ENCODE data around the gene DGKI.

Gene DGKI

GRCh38 chr7:137846827-137847567, at the start of gene DGKI:
DGKI (minus strand) TSS chr7:137846974.
- DNase-seq (ENCODE audit: low spot score): peak; percentile 78

DNA sequence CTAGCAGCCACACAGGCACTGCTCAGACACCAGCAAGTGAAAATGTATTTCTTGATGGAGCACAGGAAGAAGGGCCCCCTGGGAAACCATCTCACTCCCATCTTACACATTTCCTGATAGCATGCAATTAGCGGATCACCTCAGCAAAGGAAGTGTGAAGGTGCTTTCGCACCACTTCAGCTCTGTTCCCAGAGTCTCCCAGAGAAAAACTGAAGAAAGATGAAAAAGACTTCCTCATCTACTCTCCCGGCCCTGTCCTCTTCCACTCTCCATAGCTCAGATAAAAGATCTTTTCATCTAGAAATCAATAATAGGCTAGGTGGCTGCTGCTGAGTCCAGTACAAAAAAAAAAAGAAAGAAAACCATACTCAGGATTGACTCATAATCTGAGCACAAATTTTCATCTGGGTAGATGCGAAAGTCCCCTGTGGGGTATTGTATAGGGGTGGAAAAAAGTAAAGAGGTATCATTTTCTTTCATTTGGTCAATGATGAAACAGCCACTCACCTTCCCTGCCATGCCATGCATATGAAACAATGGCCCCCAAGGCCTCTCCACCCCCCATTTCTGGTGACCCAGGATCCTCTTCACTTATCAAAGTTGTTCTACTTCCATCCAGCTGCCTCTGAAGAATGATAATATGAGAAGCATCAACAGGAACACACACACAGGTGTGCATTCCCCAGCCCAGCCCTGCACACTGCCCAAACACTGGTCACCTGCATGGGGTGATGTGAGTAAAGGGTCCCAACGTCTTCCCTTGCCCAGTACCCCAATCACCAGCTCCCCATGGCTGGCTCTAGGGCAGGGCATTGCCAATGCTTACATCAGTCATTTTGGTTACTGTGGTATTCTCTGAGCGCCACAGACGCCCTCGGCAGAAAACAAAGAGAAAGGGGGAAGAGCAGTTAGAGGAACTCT, 48.8 kb upstream of the DGKI start:
- DNase-seq (ENCODE audit: low spot score): no peak

- no peak for DNase-seq (ENCODE audit: low spot score)
These were observed 46.5 kb upstream of the DGKI start for GRCh38 chr7:137893143-137893742.

- DNase-seq (ENCODE audit: low spot score): no peak
These were observed 44.4 kb upstream of the DGKI start for GRCh38 chr7:137891016-137891655.

DNA sequence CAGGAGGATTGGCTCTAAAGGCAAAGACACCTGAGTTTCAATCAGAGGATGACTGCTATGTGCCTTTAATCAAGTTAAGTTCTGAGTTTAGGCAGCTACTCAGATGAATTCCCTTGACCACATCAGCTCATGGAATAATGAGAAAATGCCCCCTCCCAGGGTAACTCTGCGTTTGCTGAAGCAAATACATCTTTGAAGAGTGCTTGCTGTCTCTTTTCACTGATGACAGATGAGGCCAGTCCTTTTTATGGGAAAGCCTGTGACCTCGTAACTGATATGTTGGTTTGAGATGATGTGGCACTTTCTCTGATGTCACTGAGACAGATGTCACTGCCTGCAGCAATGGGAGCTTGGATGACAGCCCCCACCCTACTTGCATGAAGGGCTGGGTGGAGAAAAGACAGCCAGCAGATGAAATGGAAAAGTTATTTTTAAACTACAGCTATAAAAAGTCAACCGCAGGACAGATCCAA, 43.7 kb upstream of the DGKI start:
- DNase-seq (ENCODE audit: low spot score): no peak

GRCh38 chr7:137888241-137888640, 41.5 kb upstream of the DGKI start:
- DNase-seq (ENCODE audit: low spot score): no peak

GRCh38 chr7:137886746-137887145, 40.0 kb upstream of the DGKI start:
- no peak for DNase-seq (ENCODE audit: low spot score)

- DNase-seq (ENCODE audit: low spot score): no peak
These were observed 39.5 kb upstream of the DGKI start for GRCh38 chr7:137886281-137886680.

DNA sequence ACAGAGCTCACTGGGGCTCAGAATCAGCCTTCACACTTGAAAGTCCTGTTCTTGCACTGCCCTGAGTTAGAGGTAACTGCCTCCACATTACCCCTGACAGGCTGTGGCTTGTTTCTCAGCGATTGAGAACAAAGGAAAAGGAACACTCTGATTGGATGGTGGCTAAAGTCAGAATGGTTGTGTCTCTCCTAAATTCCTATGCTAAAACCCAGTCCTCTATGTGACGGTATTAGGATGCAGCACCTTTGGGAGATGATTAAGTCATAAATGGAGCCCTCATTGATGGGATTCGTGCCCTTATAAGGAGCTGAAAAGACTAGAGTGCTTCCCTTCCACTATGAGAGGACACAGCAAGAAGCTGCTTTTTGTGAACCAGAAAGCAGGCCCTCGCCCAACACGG, 38.9 kb upstream of the DGKI start:
- DNase-seq (ENCODE audit: low spot score): no peak

GRCh38 chr7:137882806-137883205, 36.0 kb upstream of the DGKI start:
- no peak for DNase-seq (ENCODE audit: low spot score)

DNA sequence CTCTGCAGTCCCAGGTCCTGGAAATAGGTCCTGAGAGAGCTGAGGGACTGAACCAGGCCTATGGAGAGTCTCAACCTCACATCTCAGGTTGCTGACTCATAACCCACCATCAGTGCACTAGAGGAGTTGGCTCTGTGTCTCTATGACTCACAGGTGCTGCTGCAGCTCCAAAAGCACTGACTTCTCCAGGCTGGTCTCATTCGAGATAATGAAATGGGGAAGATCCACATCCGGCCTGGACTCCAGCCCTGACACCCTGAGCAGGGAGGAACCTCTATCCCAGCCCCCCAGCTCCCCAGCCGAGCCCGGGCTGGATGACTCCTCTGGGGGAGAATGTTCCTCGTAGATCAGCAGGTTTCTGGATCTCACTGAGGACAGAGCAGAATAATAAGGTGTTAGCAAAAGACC, 35.5 kb upstream of the DGKI start:
- DNase-seq (ENCODE audit: low spot score): no peak

DNA sequence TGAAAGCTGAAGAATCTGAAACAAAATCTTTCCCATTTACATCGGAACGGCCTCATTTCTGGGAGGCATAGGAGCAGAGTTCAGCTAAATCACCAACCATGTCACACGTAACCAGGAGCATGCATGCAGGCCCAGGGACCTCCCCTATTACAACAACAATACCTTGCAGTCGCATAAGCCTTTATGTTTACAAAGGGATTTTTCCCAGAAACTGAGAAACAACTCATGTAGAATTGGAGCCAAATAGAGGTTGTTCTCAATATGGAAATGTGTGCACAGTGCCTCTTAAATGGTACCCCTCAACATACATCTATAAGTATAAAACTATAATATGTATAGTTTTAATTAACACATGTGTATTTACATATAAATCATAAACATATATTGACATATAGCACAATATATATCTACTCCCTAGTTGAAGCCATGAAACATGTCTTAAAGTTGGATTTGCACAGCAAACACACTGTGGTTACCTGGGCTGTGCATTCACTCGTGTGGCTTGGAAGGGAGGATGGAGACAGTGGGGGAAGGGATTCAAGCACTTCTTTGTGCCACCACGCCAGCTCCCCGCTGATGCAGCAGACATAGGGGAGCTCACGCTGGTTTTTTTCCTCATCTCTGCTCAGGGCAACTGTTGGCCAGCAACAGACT, 35.0 kb upstream of the DGKI start:
- no peak for DNase-seq (ENCODE audit: low spot score)

- no peak for DNase-seq (ENCODE audit: low spot score)
These were observed 33.7 kb upstream of the DGKI start for GRCh38 chr7:137880432-137880831.

DNA sequence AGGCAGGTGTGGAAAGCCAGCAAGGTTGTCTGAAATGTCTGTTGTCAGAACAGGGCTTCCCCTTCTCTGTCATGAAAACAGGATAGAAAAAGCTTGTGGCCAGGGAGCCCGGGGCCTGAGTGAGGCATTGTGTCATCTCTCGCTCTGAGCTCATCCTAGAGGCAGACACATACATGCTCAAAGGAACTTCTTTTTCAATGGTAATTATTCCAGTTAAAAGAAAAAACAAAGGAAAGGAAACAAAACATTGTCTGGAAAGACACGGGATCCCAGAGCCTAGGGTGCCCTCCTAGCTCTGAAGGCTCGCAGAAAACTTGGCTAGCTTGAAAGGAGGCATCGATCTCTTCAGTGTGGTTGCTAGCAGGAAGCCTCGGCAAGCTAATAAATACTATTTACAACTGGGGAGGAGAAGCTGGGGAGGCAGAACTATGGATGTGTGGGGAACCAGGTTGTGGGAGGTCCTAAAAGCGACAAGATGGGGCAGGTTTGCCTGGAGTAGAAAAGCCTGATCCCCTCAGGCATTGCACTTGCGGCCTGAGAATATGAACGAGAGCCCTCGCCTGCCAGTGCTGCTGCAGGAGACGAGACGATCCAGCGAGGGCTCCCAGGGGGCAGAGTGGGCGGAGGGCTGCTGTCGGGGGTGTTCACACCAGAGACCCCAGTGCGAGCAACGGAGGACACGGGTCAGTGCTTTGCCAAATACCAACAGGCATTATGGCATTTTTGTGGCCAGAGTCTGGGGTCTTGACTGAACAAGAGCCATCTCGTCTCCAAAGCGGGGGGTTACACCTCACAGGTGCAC, 32.8 kb upstream of the DGKI start:
- DNase-seq (ENCODE audit: low spot score): peak; percentile 57

GRCh38 chr7:137878333-137878961, 31.7 kb upstream of the DGKI start:
- no peak for DNase-seq (ENCODE audit: low spot score)

DNA sequence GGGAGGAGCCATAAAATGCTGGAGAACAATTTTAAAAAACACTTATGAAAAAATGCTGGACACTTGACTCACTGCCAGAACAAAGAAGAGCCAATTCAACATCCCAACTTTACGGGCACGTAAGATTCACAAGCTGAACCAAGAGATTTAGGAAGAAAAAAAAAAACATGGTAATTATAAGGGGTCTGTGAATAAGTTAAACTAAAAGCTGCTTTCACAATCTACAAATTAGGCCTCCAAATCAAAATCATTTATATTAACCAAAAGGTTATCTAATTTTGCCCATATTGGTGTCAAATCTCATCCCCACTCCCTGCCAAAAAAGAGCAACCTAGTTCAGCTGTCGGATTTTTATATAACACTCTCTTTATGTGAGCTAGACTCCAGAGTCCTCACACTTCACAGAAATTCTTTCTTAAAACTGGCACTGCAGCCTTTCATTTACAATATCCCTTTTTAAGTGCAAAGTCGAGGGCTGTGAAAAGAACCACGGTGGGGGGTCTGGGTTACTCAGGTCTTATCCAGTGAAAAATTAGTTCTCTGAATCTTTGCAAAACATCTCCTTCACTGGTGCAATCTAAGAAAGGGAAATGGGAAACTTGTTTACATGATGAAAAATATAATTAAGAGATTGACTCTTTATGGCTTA, 30.4 kb upstream of the DGKI start:
- no peak for DNase-seq (ENCODE audit: low spot score)

- DNase-seq (ENCODE audit: low spot score): no peak
These were observed 29.0 kb upstream of the DGKI start for GRCh38 chr7:137875746-137876145.

GRCh38 chr7:137873979-137874777, 27.4 kb upstream of the DGKI start:
- no peak for DNase-seq (ENCODE audit: low spot score)

- no peak for DNase-seq (ENCODE audit: low spot score)
These were observed 26.8 kb upstream of the DGKI start for GRCh38 chr7:137873524-137873923.

Data from iPS-NIHi11 (cell line).